LNCAP (cell line): Measurements from ENCODE around the gene BBS10.
A peak's percentile ranks its signal among the peaks of the same experiment; 100 is the strongest.

Experiments used
- CTCF ChIP-seq: fragments of 450-650 bp; IDR thresholded peaks from 2 replicates; pipeline ENCODE4 v1.5.1; 2017; ENCODE audit warnings: mild to moderate bottlenecking

The BBS10 gene

GRCh38 chr12:76374386-76375020, 26.3 kb upstream of the BBS10 start:
- no peak for TF ChIP-seq CTCF

GRCh38 chr12:76368230-76368629, 20.0 kb upstream of the BBS10 start:
- TF ChIP-seq CTCF = no peak

- no peak for TF ChIP-seq CTCF
Measured at GRCh38 chr12:76366163-76366562, 17.9 kb upstream of the BBS10 start.

- no peak for TF ChIP-seq CTCF
Measured at GRCh38 chr12:76360316-76360715, 12.1 kb upstream of the BBS10 start.

GRCh38 chr12:76356071-76356470, 7.9 kb upstream of the BBS10 start:
- TF ChIP-seq CTCF = no peak

GRCh38 chr12:76346798-76347420, 1.3 kb downstream of the BBS10 start:
- TF ChIP-seq CTCF = peak; percentile 54; the same call in 1 of the 2 replicates

GRCh38 chr12:76346236-76346635, 2.0 kb downstream of the BBS10 start:
- no peak for TF ChIP-seq CTCF
